Activated T-helper 2 cell treated with anti-CD3 and anti-CD28 coated beads, Interferon-gamma antibody, Interleukin-2, Interleukin-4, amounts not matched to agents 10 μg/mL and 5 μg/mL and 100 μg/mL, durations not matched to agents 14 hours and 24 hours and 36 hours (primary cell): ENCODE results near the gene STX4. TPM values are rescaled to one million over a fixed set of nuclear protein-coding genes. Genes with fewer than 3 reads are reported as not detected.

Experiments
- DNase-seq: peaks from one replicate; pipeline ENCODE4 v3.0.0; 2021; ENCODE audit warnings: low spot score
- H3K27ac Mint-ChIP-seq: one replicate; pipeline ENCODE4 v1.8.0; 2021; ENCODE audit warnings: mixed read lengths
- H3K27me3 Mint-ChIP-seq: one replicate; pipeline ENCODE4 v1.8.0; 2021; ENCODE audit warnings: low read depth, mixed read lengths
- H3K36me3 Mint-ChIP-seq: one replicate; pipeline ENCODE4 v1.8.0; 2021; ENCODE audit warnings: low read depth, mixed read lengths
- H3K4me1 Mint-ChIP-seq: one replicate; pipeline ENCODE4 v1.8.0; 2021; ENCODE audit warnings: low read depth, mixed read lengths
- H3K4me3 Mint-ChIP-seq: one replicate; pipeline ENCODE4 v1.8.0; 2021; ENCODE audit warnings: low read depth, mild to moderate bottlenecking, moderate library complexity, mixed read lengths
- H3K9me3 Mint-ChIP-seq: one replicate; pipeline ENCODE4 v1.8.0; 2021; ENCODE audit warnings: mixed read lengths
- intact Hi-C: fragments of 100-400 bp; cut with micrococcal nuclease; formaldehyde crosslinking; loops from one replicate; pipeline ENCODE4 v1.15.1; 2023
- total RNA-seq: library from RNA; stranded (reverse); gene quantifications from 2 replicates; pipeline ENCODE4 v1.2.3, GENCODE V29; 2022

STX4 gene
- total RNA-seq, 1 donor from 2014 or later = 51.8 TPM

DNA sequence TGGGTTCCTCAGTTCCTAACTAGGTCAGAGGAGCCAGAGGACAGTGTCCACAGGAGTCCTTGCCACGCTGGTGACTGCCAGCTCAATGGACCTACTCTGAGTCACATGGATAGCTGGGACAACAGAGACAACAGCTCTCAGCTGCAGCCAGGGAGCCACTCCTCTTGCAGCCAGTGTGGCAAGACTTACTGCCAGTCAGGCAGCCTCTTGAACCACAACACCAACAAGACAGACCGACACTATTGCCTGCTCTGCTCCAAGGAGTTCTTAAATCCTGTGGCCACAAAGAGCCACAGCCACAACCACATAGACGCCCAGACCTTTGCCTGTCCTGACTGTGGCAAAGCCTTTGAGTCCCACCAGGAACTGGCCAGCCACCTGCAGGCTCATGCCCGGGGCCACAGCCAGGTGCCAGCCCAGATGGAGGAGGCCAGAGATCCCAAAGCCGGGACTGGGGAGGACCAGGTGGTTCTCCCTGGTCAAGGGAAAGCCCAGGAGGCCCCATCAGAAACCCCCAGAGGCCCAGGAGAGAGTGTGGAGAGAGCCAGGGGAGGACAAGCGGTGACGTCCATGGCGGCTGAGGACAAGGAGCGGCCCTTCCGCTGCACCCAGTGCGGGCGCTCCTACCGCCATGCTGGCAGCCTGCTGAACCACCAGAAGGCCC, 47.5 kb downstream of the STX4 start:
- peaks cover 54% of the 10 kb centered on the region for H3K36me3 Mint-ChIP-seq
- H3K27me3 Mint-ChIP-seq = no peaks in the 10 kb centered on the region
- peaks cover 5% of the 10 kb centered on the region for H3K4me1 Mint-ChIP-seq
- intact Hi-C loops = no loop called here
- DNase-seq = no peak
- no peaks in the 10 kb centered on the region for H3K9me3 Mint-ChIP-seq
- no peak overlapping the region for H3K4me3 Mint-ChIP-seq
- no peak overlapping the region for H3K27ac Mint-ChIP-seq

DNA sequence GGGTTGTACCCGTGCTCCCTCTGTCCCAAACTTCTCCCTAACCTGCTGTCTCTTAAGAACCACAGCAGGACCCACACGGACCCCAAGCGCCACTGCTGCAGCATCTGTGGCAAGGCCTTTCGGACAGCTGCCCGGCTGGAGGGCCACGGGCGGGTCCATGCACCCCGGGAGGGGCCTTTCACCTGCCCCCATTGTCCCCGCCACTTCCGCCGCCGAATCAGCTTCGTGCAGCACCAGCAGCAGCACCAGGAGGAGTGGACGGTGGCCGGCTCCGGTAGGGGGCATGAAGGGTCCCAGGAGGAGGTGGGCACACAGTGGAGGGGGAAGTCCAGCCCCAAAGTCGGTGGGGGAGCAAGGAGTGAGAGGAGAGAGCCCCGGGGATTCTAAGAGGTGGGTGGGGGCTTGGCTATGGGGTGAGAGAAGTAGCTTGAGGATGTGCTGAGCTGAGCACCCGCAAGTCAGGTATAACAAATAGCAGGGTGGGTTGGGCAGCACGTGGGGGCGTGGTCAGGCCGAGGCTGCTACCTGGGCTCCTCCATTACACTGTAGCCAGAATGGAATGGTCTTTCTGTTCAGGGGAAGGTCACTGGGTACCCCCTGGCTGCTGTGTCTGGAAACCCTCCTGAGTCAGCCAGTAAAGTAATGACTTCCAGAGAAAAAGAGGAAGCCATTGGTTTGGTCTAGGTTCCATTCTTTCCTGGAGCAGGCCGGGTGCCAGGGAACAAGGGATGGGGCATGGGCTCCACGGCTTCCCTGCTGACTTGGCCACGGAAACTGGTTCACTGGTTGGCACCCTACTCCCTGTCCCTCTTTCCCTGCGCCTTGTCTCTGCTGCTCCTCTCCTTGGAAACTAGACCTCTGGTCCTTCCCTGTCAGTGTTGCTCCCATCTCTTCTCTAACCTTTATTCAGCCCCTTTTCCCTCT, 48.3 kb downstream of the STX4 start:
- Mint-ChIP-seq H3K27me3 (no peaks in the 10 kb centered on the region), H3K4me1 (peaks cover 2% of the 10 kb centered on the region), H3K9me3 (no peaks in the 10 kb centered on the region), H3K36me3 (peaks cover 48% of the 10 kb centered on the region), H3K4me3 (no peak overlapping the region), H3K27ac (no peak overlapping the region)
- DNase-seq = no peak
- intact Hi-C loops = no loop called here

DNA sequence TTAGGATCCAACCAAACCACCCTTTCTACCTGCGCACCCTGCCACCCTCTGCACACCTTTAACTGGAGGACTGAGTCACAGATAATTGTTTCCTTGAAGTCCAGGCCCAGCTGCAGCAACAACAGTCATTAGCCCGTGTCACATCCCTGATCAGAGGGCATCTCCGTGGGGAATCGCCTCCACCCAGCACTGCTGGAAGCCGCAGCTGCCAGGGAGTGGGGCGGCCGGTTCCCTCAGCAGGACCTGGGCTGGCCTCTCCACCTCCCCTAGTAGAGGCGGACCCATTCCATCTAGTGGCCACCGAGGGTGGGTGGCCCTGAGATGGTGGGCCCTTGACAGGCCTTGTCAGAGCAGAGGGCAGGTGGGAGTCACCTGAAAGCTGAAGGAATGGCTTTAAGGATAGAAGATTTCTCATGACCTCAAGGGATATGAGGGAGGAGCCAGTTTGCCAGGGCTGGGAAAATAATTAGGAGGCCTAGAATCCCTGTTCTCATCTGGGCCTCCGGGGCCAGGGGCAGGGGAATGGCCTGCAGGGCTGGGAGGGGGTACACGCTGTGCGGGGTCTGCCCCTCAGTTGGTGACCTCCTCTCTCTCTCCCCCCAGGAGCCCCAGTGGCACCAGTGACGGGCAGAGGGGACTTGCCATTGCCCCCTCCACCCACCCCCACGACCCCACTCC, 49.1 kb downstream of the STX4 start:
- H3K27ac Mint-ChIP-seq = no peak overlapping the region
- intact Hi-C loops = no loop called here
- H3K9me3 Mint-ChIP-seq = no peaks in the 10 kb centered on the region
- H3K27me3 Mint-ChIP-seq = no peaks in the 10 kb centered on the region
- DNase-seq = no peak
- peaks cover 43% of the 10 kb centered on the region for H3K36me3 Mint-ChIP-seq
- peaks cover 2% of the 10 kb centered on the region for H3K4me1 Mint-ChIP-seq
- H3K4me3 Mint-ChIP-seq = no peak overlapping the region

DNA sequence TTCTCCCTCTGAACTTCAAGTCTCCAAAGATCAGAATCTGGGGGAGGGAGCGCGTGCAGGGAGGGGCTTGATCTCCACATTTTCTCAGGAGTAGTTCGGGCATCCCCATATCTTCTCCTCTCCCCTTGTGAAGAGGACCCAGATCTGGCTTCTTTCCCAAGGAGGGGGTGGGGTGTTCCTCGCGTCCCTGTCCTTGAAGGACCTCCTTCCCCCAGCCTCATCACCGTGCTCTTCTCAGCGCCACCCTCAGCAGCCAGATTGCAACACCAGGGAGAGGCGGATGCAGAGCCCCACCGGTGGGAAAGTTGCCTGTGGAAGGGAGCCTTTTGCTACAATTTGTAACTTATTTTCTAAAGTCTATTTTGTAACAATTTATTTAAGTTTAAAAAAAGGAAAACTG, 49.7 kb downstream of the STX4 start:
- DNase-seq = no peak
- intact Hi-C loops = no loop called here
- no peak overlapping the region for H3K4me3 Mint-ChIP-seq
- peaks cover 37% of the 10 kb centered on the region for H3K36me3 Mint-ChIP-seq
- H3K27me3 Mint-ChIP-seq = no peaks in the 10 kb centered on the region
- H3K4me1 Mint-ChIP-seq = peaks cover 2% of the 10 kb centered on the region
- H3K9me3 Mint-ChIP-seq = no peaks in the 10 kb centered on the region
- no peak overlapping the region for H3K27ac Mint-ChIP-seq

DNA sequence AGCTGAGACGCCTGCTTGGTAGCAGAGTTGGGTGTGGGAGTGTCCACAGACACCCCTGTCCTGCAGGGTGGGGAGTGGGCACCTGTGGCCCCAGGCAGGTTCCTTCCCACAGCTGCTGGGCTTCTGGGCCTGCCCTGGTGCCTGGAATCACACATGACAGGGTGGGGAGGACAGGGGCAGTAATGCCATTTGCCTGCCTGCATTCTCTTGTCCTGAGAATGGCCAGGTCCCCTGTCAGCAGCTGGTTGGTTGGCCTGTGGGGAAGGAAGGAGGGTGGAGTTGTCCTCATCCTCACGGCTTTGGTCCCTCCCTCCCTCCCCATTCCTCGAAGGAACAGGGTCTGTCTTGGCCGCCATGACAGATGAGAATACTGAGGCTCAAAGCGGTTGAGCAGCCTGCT, 50.2 kb downstream of the STX4 start:
- no peaks in the 10 kb centered on the region for H3K27me3 Mint-ChIP-seq
- no peaks in the 10 kb centered on the region for H3K9me3 Mint-ChIP-seq
- DNase-seq = no peak
- peaks cover 2% of the 10 kb centered on the region for H3K4me1 Mint-ChIP-seq
- H3K36me3 Mint-ChIP-seq = peaks cover 33% of the 10 kb centered on the region
- no peak overlapping the region for H3K27ac Mint-ChIP-seq
- no peak overlapping the region for H3K4me3 Mint-ChIP-seq
- intact Hi-C loops = no loop called here

DNA sequence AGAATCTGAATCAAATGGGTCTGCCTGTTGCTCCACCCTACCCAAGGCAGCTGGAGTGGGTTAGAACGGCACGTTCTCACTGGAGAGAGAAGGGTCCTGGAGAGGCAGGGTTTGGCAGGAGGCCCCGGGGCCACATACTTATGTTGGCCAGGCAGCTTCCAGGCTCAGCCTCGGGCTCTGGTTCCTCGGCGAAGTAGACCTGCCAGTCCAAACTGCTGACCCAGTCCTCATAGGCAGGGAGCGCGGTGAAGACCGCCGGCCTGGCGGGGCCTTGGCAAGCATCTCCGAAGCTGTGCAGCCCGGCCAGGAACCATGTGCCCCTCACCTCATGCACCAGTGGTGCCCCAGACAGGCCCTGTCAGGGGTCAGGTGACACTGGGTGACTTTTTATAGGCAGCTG, 50.6 kb downstream of the STX4 start:
- DNase-seq = no peak
- H3K9me3 Mint-ChIP-seq = no peaks in the 10 kb centered on the region
- no peak overlapping the region for H3K27ac Mint-ChIP-seq
- H3K36me3 Mint-ChIP-seq = peaks cover 29% of the 10 kb centered on the region
- H3K27me3 Mint-ChIP-seq = no peaks in the 10 kb centered on the region
- H3K4me1 Mint-ChIP-seq = peaks cover 2% of the 10 kb centered on the region
- H3K4me3 Mint-ChIP-seq = no peak overlapping the region
- intact Hi-C loops = no loop called here

DNA sequence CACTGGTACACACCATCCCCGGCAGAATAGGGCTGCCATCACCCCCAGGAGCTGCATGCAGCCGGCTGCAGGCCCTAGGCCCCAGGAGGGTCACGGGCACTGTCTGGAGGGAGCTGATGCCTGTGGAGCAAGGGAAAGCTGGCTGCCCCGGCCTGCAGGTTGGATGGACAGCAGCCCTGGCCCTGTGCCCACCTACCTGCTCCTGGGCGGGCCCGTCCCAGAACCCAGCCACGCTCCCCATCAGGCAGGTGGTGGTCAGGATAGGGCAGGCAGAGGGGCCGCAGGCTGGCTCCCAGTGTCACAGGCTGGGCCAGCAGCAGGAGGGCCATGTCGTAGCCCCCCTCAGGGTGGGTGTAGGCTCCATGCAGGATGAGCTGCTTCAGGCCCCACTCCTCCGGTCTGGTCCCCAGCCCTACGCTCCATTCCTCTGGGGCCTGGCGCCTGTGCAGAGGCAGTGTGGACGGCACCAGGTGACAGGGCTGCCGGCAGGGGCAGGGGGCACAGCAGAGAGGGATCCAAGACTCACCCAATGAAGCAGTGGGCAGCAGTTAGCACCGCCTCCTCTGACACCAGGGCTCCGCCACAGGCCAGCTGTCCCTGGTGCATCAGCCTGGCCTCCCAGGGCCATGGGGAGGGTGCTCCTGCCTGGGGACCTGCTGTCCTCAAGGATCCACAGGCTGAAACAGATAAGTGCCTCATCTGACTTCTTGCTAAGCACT, 51.4 kb downstream of the STX4 start:
- Mint-ChIP-seq H3K4me3 (no peak overlapping the region), H3K9me3 (no peaks in the 10 kb centered on the region), H3K4me1 (peaks cover 2% of the 10 kb centered on the region), H3K36me3 (peaks cover 27% of the 10 kb centered on the region), H3K27ac (no peak overlapping the region), H3K27me3 (no peaks in the 10 kb centered on the region)
- intact Hi-C loops = no loop called here
- DNase-seq = no peak

DNA sequence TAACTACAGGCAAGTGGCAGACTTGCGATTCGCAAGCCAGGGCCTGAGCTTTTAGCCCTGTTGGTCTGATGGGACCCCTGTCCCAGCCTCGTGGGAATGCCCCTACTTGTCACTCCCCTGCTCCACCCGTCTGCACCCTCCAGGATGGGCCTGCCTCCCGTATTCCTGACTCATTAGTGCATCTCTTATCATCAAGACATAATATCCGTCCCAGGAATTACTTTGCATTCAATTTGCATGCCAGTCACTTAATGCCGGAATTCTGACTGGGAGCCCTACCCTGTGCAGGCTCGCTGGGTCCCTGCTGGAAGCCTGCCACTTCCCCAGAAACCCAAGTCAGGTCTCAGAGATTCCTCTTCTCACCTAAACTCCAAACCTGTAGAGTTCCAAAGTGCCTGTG, 52.1 kb downstream of the STX4 start:
- Mint-ChIP-seq H3K27me3 (no peaks in the 10 kb centered on the region), H3K9me3 (no peaks in the 10 kb centered on the region), H3K4me3 (no peak overlapping the region), H3K36me3 (peaks cover 26% of the 10 kb centered on the region), H3K27ac (no peak overlapping the region), H3K4me1 (peaks cover 2% of the 10 kb centered on the region)
- no peak for DNase-seq
- intact Hi-C loops = no loop called here

DNA sequence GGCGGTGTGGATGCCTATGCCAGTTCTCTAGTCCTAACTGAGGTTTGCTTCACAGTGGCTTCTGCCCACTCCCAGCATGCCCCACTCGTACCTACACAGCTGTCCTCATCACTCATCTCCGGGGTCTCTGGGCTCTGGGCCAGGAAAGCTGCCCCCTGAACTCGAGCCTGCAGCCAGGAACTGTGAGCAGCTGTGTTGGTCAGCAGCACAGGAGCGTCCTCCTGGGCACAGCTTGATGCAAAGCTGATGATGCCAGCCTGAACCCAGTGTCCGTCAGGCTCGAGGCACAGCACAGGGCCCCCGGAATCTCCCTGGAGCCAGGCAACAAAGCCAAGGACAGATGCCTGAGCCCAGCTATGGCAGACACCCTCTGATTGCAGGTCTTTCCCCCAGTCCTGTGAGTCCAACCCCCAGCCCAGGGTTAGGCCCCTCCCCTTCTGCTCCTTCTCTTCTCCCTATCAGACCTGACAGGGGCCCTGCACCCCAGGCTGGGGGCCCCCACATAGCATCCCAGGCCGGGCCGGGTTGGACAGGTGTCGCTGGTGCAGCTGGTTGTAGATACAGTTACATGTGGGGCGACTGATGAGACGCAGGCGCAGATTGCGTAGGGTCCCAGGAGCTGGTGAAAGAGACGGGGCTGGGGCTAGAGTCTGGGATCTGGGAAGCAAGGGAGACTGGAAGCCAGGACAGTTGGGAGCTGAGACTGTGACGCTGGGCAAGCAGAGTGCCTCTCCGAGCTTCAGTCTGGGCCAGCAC, 52.7 kb downstream of the STX4 start:
- Mint-ChIP-seq H3K27ac (no peak overlapping the region), H3K9me3 (no peaks in the 10 kb centered on the region), H3K36me3 (peaks cover 26% of the 10 kb centered on the region), H3K27me3 (no peaks in the 10 kb centered on the region), H3K4me1 (peaks cover 2% of the 10 kb centered on the region), H3K4me3 (no peak overlapping the region)
- no peak for DNase-seq
- intact Hi-C loops = no loop called here

DNA sequence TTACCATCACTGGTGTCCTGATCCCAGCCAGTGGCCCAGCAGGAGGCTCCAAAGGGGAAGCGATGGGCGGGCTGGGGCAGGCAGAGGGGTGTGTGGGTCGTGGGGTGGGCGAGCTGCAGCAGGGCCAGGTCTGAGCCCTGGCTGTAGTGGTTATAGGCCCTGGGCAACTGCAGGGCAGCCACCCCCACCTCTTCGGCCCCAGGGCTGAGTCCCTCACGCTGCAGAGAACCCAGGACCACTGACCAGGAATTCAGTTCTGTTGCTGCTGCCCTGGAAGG, 53.2 kb downstream of the STX4 start:
- intact Hi-C loops = no loop called here
- no peak for DNase-seq
- peaks cover 2% of the 10 kb centered on the region for H3K4me1 Mint-ChIP-seq
- H3K27me3 Mint-ChIP-seq = no peaks in the 10 kb centered on the region
- no peaks in the 10 kb centered on the region for H3K9me3 Mint-ChIP-seq
- no peak overlapping the region for H3K27ac Mint-ChIP-seq
- H3K36me3 Mint-ChIP-seq = peaks cover 27% of the 10 kb centered on the region
- H3K4me3 Mint-ChIP-seq = no peak overlapping the region

DNA sequence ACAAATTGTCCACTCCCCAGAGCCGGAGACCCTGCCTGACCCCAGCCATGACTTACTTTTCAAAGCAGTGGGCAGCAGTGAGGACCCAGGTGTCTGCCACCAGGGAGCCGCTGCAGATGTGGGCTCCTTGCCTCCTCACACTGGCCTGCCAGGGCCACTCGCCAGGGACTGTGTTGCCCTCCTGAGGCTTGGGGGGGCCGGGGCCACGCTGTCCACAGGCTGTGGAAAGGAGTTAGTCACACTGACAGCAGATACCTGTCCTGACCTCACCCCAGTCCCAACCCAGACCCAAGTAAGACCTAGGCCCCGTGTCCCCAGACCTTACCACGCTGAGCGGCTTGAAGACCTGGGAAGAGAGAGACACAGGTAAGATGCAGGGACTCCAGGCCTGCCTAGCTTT, 54.1 kb downstream of the STX4 start:
- H3K9me3 Mint-ChIP-seq = no peaks in the 10 kb centered on the region
- no peak overlapping the region for H3K4me3 Mint-ChIP-seq
- peaks cover 23% of the 10 kb centered on the region for H3K36me3 Mint-ChIP-seq
- no peak for DNase-seq
- H3K4me1 Mint-ChIP-seq = peaks cover 2% of the 10 kb centered on the region
- no peak overlapping the region for H3K27ac Mint-ChIP-seq
- intact Hi-C loops = no loop called here
- H3K27me3 Mint-ChIP-seq = no peaks in the 10 kb centered on the region

DNA sequence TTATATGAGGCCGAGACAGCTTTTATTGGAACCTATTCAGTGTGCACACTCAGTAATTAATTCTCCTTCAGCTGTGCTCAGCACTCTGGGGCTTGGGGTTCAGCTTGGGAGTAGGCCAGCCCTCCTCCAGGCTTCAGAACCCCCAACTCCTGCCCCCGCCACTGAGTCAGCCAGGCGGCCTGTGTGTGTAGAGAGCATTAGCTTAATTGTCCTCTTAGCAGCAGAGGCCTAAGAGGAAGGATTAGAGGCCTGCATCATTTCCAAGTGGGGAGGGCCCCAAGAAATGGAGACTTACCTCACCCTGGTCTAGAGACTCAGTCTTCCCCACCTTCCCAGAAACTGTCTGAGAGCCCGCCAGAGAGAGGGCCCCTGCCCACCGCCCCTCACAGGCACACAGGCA, 54.6 kb downstream of the STX4 start:
- peaks cover 5% of the 10 kb centered on the region for H3K4me1 Mint-ChIP-seq
- DNase-seq = no peak
- H3K27ac Mint-ChIP-seq = no peak overlapping the region
- intact Hi-C loops = no loop called here
- peaks cover 24% of the 10 kb centered on the region for H3K36me3 Mint-ChIP-seq
- H3K27me3 Mint-ChIP-seq = no peaks in the 10 kb centered on the region
- H3K4me3 Mint-ChIP-seq = no peak overlapping the region
- no peaks in the 10 kb centered on the region for H3K9me3 Mint-ChIP-seq
